Measurements from ENCODE around the gene SRRM5. TPM values are rescaled to one million over a fixed set of nuclear protein-coding genes. Genes with fewer than 3 reads are reported as not detected.

SRRM5 gene
- total and polyA plus RNA-seq, 2 of the 13 experiments (the other 11 are each of a cell fraction or from before 2014, with no cell fraction given), result 0.11 to 0.16 TPM

GRCh38 chr19:43631491-43631890 is 19.6 kb downstream of the SRRM5 start:
- H3K9ac ChIP-seq (ENCODE audit: insufficient read depth, low read depth, low read length), result no peak overlapping the region
- POLR2A ChIA-PET, result no interaction called here
- no peak for TF ChIP-seq ZNF570 (CRISPR knock-in tag; IDR thresholded peaks at IDR 0.05; ENCODE audit: borderline replicate concordance)
- no peak for TF ChIP-seq PRDM10 (CRISPR knock-in tag; IDR thresholded peaks at IDR 0.05; ENCODE audit: low read depth)
- TF ChIP-seq RARA (CRISPR knock-in tag; IDR thresholded peaks at IDR 0.05), result no peak
- TF ChIP-seq HOXA5 (CRISPR knock-in tag; IDR thresholded peaks at IDR 0.05), result no peak
- no peak for TF ChIP-seq ZNF770 (CRISPR knock-in tag; IDR thresholded peaks at IDR 0.05)
- no peak for TF ChIP-seq ZNF768 (CRISPR knock-in tag; IDR thresholded peaks at IDR 0.05)
- no peak for TF ChIP-seq AHDC1 (CRISPR knock-in tag; IDR thresholded peaks at IDR 0.05; ENCODE audit: borderline replicate concordance)
- TF ChIP-seq ZBTB46 (CRISPR knock-in tag; IDR thresholded peaks at IDR 0.05; ENCODE audit: borderline replicate concordance), result no peak
- TF ChIP-seq ZNF350 (CRISPR knock-in tag; IDR thresholded peaks at IDR 0.05; ENCODE audit: borderline replicate concordance, low read depth), result no peak
- H3K4me2 ChIP-seq (ENCODE audit: low read depth, low read length), result no peak overlapping the region
- no peak overlapping the region for H2AFZ ChIP-seq (ENCODE audit: low read length)
- H3K27me3 ChIP-seq (ENCODE audit: control insufficient read depth in 1 of 2, insufficient read depth in 2 of 2, low read length in 2 of 2), result no peaks in the 10 kb centered on the region
- FAIRE-seq (no peak), DNase-seq (ENCODE audit: low spot score) (no peak), ATAC-seq (no peak)
- no peaks in the 10 kb centered on the region for H3K79me2 ChIP-seq (ENCODE audit: insufficient read depth, low read length)
- CTCF ChIA-PET (ENCODE audit: low intra/inter-chr PET ratio, low total read pairs), result no interaction called here
- intact Hi-C loops (cut with micrococcal nuclease; ENCODE audit: unreplicated experiment), result no loop called here
- H3K9me3 ChIP-seq (ENCODE audit: low read length), result no peaks in the 10 kb centered on the region
- H3K27ac ChIP-seq (ENCODE audit: extremely low read length, insufficient read depth, low read length), result no peak overlapping the region
- whole genome bisulfite sequencing (ENCODE audit: low lambda C conversion rate), result 96% methylated on average over 5 of the region's 5 CpGs
- H3K4me1 ChIP-seq (ENCODE audit: insufficient read depth, low read length), result peaks cover 32% of the 10 kb centered on the region
- H3K36me3 ChIP-seq (replicated peaks in 1 of 2; ENCODE audit: control insufficient read depth in 1 of 2, insufficient read depth in 2 of 2, low read length in 2 of 2), result no peaks in the 10 kb centered on the region
- H3K4me3 ChIP-seq (replicated peaks in 1 of 3; ENCODE audit: insufficient read depth in 1 of 3, low read depth in 2 of 3, low read length in 3 of 3), result no peak overlapping the region
- in situ Hi-C loops (cut with HindIII; ENCODE audit: extremely low pct_ligation_motif_present, low pct_unique_long_range_greater_than_20kb), result no loop called here
- H4K20me1 ChIP-seq (ENCODE audit: insufficient read depth, low read length), result no peaks in the 10 kb centered on the region
- BruUV-seq (replicated peaks), result no TSS peak

Data from HepG2 (cell line).